Peyer's patch (tissue), 4 donors: ENCODE data around the gene ARL2BP.

Experiments used
- POLR2A ChIP-seq, 2 donors: fragments of 450-650 bp; IDR thresholded peaks; one replicate each; pipeline ENCODE4 v1.5.1; 2017; ENCODE audit warnings: antibody characterized with exemption in 2 of 2, mild to moderate bottlenecking in 2 of 2, moderate library complexity in 2 of 2
- TF ChIP-seq, protein P1 (sequence below), 6 experiments: fragments of 450-650 bp in 4 of 6; fragments of 200-600 bp in 2 of 6; sonication (generic) in 1 of 6; IDR thresholded peaks; one replicate each; pipeline ENCODE4 v1.5.1; 2017 to 2019; ENCODE audit warnings: antibody characterized with exemption in 6 of 6, mild to moderate bottlenecking in 3 of 6, moderate library complexity in 1 of 6

GRCh38 chr16:57271063-57271345 is 25.9 kb downstream of the ARL2BP start:
- TF ChIP-seq, protein P1, sequence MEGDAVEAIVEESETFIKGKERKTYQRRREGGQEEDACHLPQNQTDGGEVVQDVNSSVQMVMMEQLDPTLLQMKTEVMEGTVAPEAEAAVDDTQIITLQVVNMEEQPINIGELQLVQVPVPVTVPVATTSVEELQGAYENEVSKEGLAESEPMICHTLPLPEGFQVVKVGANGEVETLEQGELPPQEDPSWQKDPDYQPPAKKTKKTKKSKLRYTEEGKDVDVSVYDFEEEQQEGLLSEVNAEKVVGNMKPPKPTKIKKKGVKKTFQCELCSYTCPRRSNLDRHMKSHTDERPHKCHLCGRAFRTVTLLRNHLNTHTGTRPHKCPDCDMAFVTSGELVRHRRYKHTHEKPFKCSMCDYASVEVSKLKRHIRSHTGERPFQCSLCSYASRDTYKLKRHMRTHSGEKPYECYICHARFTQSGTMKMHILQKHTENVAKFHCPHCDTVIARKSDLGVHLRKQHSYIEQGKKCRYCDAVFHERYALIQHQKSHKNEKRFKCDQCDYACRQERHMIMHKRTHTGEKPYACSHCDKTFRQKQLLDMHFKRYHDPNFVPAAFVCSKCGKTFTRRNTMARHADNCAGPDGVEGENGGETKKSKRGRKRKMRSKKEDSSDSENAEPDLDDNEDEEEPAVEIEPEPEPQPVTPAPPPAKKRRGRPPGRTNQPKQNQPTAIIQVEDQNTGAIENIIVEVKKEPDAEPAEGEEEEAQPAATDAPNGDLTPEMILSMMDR (IDR thresholded peaks at IDR 0.05), result no peak
- TF ChIP-seq POLR2A (IDR thresholded peaks at IDR 0.05), result no peak
